ENCODE data around the gene TM4SF5. TPM values are rescaled to one million over a fixed set of nuclear protein-coding genes. Genes with fewer than 3 reads are reported as not detected.

The TM4SF5 gene
- polyA plus RNA-seq, 1 donor from 2014 or later = not detected

- Histone ChIP-seq H3K79me2 (replicated peaks; ENCODE audit: insufficient read depth, low read length) (no peaks in the 10 kb centered on the region), H3K9me2 (ENCODE audit: insufficient read depth, low read length) (no peaks in the 10 kb centered on the region), H3K9me3 (ENCODE audit: low read length) (no peaks in the 10 kb centered on the region), H3K9ac (ENCODE audit: low read length) (no peak overlapping the region), H3K27me3 (ENCODE audit: insufficient read depth, low read depth, low read length) (peaks cover 21% of the 10 kb centered on the region), H3F3A (ENCODE audit: insufficient read depth, low read length, poor library complexity, severe bottlenecking) (no peaks in the 10 kb centered on the region), H3K4me2 (ENCODE audit: low read length) (no peak overlapping the region), H2AFZ (ENCODE audit: low read depth, low read length) (no peak overlapping the region), H4K20me1 (ENCODE audit: insufficient read depth) (no peaks in the 10 kb centered on the region), H3K4me3 (ENCODE audit: low read length) (no peak overlapping the region), H3K27ac (ENCODE audit: low read length) (no peak overlapping the region), H3K36me3 (ENCODE audit: insufficient read depth, low read length) (no peaks in the 10 kb centered on the region)
- no peak for TF ChIP-seq MXI1 (conservative IDR thresholded peaks at IDR 0.05; ENCODE audit: poor library complexity, severe bottlenecking)
- no peak for TF ChIP-seq CTCF (IDR thresholded peaks at IDR 0.05; ENCODE audit: poor library complexity, severe bottlenecking)
- TF ChIP-seq REST (IDR thresholded peaks at IDR 0.05; ENCODE audit: borderline replicate concordance) = no peak
- TF ChIP-seq TAF1 (IDR thresholded peaks at IDR 0.05; ENCODE audit: low read depth) = no peak
- TF ChIP-seq POLR2AphosphoS5 (IDR thresholded peaks at IDR 0.05) = no peak
- TF ChIP-seq SMC3 (conservative IDR thresholded peaks at IDR 0.05; ENCODE audit: poor library complexity) = no peak
- TF ChIP-seq EP300 (conservative IDR thresholded peaks at IDR 0.05; ENCODE audit: poor library complexity, severe bottlenecking) = no peak
- TF ChIP-seq EZH2 (IDR thresholded peaks at IDR 0.05; ENCODE audit: borderline replicate concordance, insufficient read depth, low read length, poor library complexity, severe bottlenecking) = no peak
- no peak for TF ChIP-seq RAD21 (conservative IDR thresholded peaks at IDR 0.05)
Observed at GRCh38 chr17:4747847-4748246, 23.8 kb upstream of the TM4SF5 start.

- no peaks in the 10 kb centered on the region for H4K20me1 ChIP-seq (ENCODE audit: insufficient read depth)
- no peaks in the 10 kb centered on the region for H3F3A ChIP-seq (ENCODE audit: insufficient read depth, low read length, poor library complexity, severe bottlenecking)
- peaks cover 21% of the 10 kb centered on the region for H3K27me3 ChIP-seq (ENCODE audit: insufficient read depth, low read depth, low read length)
- H3K27ac ChIP-seq (ENCODE audit: low read length) = no peak overlapping the region
- no peaks in the 10 kb centered on the region for H3K9me3 ChIP-seq (ENCODE audit: low read length)
- no peaks in the 10 kb centered on the region for H3K79me2 ChIP-seq (replicated peaks; ENCODE audit: insufficient read depth, low read length)
- no peak overlapping the region for H3K9ac ChIP-seq (ENCODE audit: low read length)
- no peak overlapping the region for H2AFZ ChIP-seq (ENCODE audit: low read depth, low read length)
- H3K9me2 ChIP-seq (ENCODE audit: insufficient read depth, low read length) = no peaks in the 10 kb centered on the region
- H3K36me3 ChIP-seq (ENCODE audit: insufficient read depth, low read length) = no peaks in the 10 kb centered on the region
- no peak overlapping the region for H3K4me2 ChIP-seq (ENCODE audit: low read length)
- H3K4me3 ChIP-seq (ENCODE audit: low read length) = no peak overlapping the region
- no peak for TF ChIP-seq POLR2AphosphoS5 (IDR thresholded peaks at IDR 0.05)
- TF ChIP-seq MXI1 (conservative IDR thresholded peaks at IDR 0.05; ENCODE audit: poor library complexity, severe bottlenecking) = no peak
- TF ChIP-seq REST (IDR thresholded peaks at IDR 0.05; ENCODE audit: borderline replicate concordance) = no peak
Observed at GRCh38 chr17:4748686-4749085, 23.0 kb upstream of the TM4SF5 start.
